PC-9 (cell line): ENCODE results near the gene NOVA1.

Experiments
- EZH2 ChIP-seq: fragments of 200-600 bp; sonication (generic); IDR thresholded peaks from 2 replicates; pipeline ENCODE4 v1.8.0; 2017; ENCODE audit warnings: antibody characterized with exemption, low read depth
- TF ChIP-seq, protein P1 (sequence below): fragments of 200-600 bp; sonication (generic); conservative IDR thresholded peaks from 2 replicates; pipeline ENCODE4 v1.6.1; 2017; ENCODE audit warnings: mixed run types, antibody characterized with exemption, mild to moderate bottlenecking, moderate library complexity

DNA sequence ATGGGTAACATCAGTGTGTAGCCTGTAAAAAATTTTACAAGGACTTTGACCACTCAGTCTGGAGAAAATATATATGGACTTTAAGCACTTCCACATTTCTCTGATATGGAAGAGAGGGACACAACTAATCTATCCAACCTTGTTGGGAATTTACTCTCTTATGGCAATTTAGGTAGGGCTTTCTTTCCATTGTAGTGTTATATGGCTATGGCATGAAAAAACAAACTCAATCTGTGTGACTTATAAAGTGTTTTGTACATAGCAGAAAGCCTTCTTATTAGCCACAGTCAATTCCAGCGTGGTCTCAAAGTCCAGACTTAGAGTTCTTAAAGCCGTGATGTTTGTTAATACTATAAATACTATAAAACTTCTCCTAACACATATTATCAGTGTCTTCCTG is 98.3 kb downstream of the NOVA1 start:
- TF ChIP-seq, protein P1, sequence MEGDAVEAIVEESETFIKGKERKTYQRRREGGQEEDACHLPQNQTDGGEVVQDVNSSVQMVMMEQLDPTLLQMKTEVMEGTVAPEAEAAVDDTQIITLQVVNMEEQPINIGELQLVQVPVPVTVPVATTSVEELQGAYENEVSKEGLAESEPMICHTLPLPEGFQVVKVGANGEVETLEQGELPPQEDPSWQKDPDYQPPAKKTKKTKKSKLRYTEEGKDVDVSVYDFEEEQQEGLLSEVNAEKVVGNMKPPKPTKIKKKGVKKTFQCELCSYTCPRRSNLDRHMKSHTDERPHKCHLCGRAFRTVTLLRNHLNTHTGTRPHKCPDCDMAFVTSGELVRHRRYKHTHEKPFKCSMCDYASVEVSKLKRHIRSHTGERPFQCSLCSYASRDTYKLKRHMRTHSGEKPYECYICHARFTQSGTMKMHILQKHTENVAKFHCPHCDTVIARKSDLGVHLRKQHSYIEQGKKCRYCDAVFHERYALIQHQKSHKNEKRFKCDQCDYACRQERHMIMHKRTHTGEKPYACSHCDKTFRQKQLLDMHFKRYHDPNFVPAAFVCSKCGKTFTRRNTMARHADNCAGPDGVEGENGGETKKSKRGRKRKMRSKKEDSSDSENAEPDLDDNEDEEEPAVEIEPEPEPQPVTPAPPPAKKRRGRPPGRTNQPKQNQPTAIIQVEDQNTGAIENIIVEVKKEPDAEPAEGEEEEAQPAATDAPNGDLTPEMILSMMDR, result no peak
- TF ChIP-seq EZH2, result no peak
